ENCODE data around the gene DIPK1A. TPM values are rescaled to one million over a fixed set of nuclear protein-coding genes. Genes with fewer than 3 reads are reported as not detected.

The DIPK1A gene
- total RNA-seq, 1 experiment from 2014 or later: 1.2 TPM

DNA sequence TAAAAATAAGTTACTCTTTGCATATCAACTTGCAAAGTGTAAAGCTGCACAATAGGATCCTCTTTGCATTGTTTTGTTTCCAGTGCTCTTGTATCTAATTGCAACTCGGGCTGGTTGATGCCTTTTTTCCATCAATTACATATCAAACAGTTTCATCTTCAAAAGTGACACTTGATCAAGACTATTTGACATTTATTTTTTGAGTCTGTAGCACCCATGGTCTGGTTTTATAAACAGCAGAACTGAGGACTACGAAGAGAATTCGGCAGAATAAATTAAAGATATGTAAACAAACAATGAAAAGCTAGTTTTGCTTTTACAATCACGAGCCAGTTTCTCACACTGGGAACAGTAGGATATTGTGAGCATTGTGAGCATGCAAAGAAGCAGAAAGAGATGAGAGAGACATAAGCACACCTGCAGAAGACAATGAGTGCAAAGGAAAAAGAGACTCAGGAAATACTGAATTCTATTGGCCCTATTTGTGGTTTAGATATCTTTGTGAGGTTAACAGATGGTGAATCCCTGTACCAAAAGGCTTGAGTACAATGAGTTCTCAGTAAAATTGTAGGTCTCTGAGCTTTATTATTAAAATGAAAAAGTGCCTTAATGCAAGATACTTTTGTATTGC, 84.1 kb downstream of the DIPK1A start:
- intact Hi-C loops (cut with micrococcal nuclease; ENCODE audit: unreplicated experiment) (no loop called here), in situ Hi-C loops (cut with HindIII; ENCODE audit: low pct_unique_long_range_greater_than_20kb, low sequenced_read_pairs) (no loop called here)
- Histone ChIP-seq H3K36me3 (ENCODE audit: control insufficient read depth, insufficient read depth, low read length) (no peaks in the 10 kb centered on the region), H3K9me3 (ENCODE audit: control insufficient read depth, insufficient read depth, low read depth, low read length) (no peaks in the 10 kb centered on the region), H3K27me3 (ENCODE audit: control insufficient read depth, insufficient read depth, low read length) (no peaks in the 10 kb centered on the region), H3K27ac (ENCODE audit: low read length) (no peak overlapping the region), H3K4me3 (ENCODE audit: low read depth in 2 of 2, low read length in 2 of 2) (no peak overlapping the region), H3K4me1 (ENCODE audit: control insufficient read depth, insufficient read depth, low read length) (no peaks in the 10 kb centered on the region)
- TF ChIP-seq, protein P1, sequence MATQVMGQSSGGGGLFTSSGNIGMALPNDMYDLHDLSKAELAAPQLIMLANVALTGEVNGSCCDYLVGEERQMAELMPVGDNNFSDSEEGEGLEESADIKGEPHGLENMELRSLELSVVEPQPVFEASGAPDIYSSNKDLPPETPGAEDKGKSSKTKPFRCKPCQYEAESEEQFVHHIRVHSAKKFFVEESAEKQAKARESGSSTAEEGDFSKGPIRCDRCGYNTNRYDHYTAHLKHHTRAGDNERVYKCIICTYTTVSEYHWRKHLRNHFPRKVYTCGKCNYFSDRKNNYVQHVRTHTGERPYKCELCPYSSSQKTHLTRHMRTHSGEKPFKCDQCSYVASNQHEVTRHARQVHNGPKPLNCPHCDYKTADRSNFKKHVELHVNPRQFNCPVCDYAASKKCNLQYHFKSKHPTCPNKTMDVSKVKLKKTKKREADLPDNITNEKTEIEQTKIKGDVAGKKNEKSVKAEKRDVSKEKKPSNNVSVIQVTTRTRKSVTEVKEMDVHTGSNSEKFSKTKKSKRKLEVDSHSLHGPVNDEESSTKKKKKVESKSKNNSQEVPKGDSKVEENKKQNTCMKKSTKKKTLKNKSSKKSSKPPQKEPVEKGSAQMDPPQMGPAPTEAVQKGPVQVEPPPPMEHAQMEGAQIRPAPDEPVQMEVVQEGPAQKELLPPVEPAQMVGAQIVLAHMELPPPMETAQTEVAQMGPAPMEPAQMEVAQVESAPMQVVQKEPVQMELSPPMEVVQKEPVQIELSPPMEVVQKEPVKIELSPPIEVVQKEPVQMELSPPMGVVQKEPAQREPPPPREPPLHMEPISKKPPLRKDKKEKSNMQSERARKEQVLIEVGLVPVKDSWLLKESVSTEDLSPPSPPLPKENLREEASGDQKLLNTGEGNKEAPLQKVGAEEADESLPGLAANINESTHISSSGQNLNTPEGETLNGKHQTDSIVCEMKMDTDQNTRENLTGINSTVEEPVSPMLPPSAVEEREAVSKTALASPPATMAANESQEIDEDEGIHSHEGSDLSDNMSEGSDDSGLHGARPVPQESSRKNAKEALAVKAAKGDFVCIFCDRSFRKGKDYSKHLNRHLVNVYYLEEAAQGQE (IDR thresholded peaks at IDR 0.05; ENCODE audit: insufficient read depth in 1 of 2, low read depth in 2 of 2, low read length in 1 of 2): no peak
- TF ChIP-seq, protein P2, sequence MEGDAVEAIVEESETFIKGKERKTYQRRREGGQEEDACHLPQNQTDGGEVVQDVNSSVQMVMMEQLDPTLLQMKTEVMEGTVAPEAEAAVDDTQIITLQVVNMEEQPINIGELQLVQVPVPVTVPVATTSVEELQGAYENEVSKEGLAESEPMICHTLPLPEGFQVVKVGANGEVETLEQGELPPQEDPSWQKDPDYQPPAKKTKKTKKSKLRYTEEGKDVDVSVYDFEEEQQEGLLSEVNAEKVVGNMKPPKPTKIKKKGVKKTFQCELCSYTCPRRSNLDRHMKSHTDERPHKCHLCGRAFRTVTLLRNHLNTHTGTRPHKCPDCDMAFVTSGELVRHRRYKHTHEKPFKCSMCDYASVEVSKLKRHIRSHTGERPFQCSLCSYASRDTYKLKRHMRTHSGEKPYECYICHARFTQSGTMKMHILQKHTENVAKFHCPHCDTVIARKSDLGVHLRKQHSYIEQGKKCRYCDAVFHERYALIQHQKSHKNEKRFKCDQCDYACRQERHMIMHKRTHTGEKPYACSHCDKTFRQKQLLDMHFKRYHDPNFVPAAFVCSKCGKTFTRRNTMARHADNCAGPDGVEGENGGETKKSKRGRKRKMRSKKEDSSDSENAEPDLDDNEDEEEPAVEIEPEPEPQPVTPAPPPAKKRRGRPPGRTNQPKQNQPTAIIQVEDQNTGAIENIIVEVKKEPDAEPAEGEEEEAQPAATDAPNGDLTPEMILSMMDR (IDR thresholded peaks at IDR 0.05): no peak
- ChIA-PET POLR2A (no interaction called here), CTCF (no interaction called here)
- no TSS peak for BruUV-seq (replicated peaks)
- DNase-seq (ENCODE audit: low read depth, low spot score): no peak
- no peak for ATAC-seq

- Histone ChIP-seq H3K27me3 (ENCODE audit: control insufficient read depth, insufficient read depth, low read length) (no peaks in the 10 kb centered on the region), H3K4me3 (ENCODE audit: low read depth in 2 of 2, low read length in 2 of 2) (no peak overlapping the region), H3K9me3 (ENCODE audit: control insufficient read depth, insufficient read depth, low read depth, low read length) (no peaks in the 10 kb centered on the region), H3K4me1 (ENCODE audit: control insufficient read depth, insufficient read depth, low read length) (no peaks in the 10 kb centered on the region), H3K27ac (ENCODE audit: low read length) (no peak overlapping the region), H3K36me3 (ENCODE audit: control insufficient read depth, insufficient read depth, low read length) (no peaks in the 10 kb centered on the region)
- ChIA-PET CTCF (no interaction called here), POLR2A (interaction anchor here (0.6 kb wide), 1 partner anchor 37 kb away, joined by 3 read pairs; no protein-coding TSS in a partner anchor)
- no peak for TF ChIP-seq POLR2AphosphoS5 (IDR thresholded peaks at IDR 0.05; ENCODE audit: low read depth, low read length)
- TF ChIP-seq, protein P2 (IDR thresholded peaks at IDR 0.05): no peak
- TF ChIP-seq TCF7L2 (IDR thresholded peaks at IDR 0.05; ENCODE audit: low read depth, low read length): no peak
- no peak for TF ChIP-seq SIN3A (IDR thresholded peaks at IDR 0.05; ENCODE audit: borderline replicate concordance, insufficient read depth, low read depth, low read length)
- TF ChIP-seq, protein P1 (IDR thresholded peaks at IDR 0.05; ENCODE audit: insufficient read depth in 1 of 2, low read depth in 2 of 2, low read length in 1 of 2): no peak
- in situ Hi-C loops (cut with HindIII; ENCODE audit: low pct_unique_long_range_greater_than_20kb, low sequenced_read_pairs) (no loop called here), intact Hi-C loops (cut with micrococcal nuclease; ENCODE audit: unreplicated experiment) (no loop called here)
- no peak for DNase-seq (ENCODE audit: low read depth, low spot score)
- no TSS peak for BruUV-seq (replicated peaks)
- no peak for ATAC-seq
Measured at GRCh38 chr1:92876351-92876750, 84.9 kb downstream of the DIPK1A start.

Data from Panc1 (cell line).